ENCODE results near the gene DRC1.

DNA sequence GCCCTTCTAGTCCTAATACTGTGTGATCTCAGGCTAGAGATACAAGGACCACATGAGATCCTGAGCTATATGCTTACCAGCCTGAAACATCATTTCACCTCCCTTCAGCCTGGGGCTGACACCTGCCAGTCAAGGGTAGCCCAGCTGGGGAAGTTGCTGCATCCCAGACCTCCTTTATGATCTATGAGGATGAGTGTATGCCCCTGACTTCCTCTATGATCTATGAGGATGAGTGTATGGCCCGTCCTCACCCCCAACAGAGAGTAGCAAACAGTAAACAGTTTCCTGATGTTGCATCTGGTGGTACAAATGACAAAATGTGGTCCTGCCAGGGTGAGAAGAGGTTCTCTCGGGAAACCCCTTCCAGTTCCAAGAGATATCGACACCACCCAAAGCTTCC lies 85.1 kb downstream of the DRC1 start:
- TF ChIP-seq, protein P1, sequence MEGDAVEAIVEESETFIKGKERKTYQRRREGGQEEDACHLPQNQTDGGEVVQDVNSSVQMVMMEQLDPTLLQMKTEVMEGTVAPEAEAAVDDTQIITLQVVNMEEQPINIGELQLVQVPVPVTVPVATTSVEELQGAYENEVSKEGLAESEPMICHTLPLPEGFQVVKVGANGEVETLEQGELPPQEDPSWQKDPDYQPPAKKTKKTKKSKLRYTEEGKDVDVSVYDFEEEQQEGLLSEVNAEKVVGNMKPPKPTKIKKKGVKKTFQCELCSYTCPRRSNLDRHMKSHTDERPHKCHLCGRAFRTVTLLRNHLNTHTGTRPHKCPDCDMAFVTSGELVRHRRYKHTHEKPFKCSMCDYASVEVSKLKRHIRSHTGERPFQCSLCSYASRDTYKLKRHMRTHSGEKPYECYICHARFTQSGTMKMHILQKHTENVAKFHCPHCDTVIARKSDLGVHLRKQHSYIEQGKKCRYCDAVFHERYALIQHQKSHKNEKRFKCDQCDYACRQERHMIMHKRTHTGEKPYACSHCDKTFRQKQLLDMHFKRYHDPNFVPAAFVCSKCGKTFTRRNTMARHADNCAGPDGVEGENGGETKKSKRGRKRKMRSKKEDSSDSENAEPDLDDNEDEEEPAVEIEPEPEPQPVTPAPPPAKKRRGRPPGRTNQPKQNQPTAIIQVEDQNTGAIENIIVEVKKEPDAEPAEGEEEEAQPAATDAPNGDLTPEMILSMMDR (IDR thresholded peaks at IDR 0.05) = no peak
- TF ChIP-seq POLR2A (IDR thresholded peaks at IDR 0.05) = no peak

All from uterus (tissue), 2 donors.